GM08714 (cell line): Measurements from ENCODE around the gene VAV2.

Source experiments
- H3K4me3 ChIP-seq: fragments of 200-500 bp; sonication (Bioruptor generic); 2 replicates; pipeline ENCODE4 v1.5.1; 2014; ENCODE audit warnings: mild to moderate bottlenecking, low read length, inconsistent platforms
- ZNF274 ChIP-seq: IDR thresholded peaks from 2 replicates; pipeline ENCODE4 v1.6.1; 2012; ENCODE audit warnings: mild to moderate bottlenecking, low read depth, low read length

The VAV2 gene

DNA sequence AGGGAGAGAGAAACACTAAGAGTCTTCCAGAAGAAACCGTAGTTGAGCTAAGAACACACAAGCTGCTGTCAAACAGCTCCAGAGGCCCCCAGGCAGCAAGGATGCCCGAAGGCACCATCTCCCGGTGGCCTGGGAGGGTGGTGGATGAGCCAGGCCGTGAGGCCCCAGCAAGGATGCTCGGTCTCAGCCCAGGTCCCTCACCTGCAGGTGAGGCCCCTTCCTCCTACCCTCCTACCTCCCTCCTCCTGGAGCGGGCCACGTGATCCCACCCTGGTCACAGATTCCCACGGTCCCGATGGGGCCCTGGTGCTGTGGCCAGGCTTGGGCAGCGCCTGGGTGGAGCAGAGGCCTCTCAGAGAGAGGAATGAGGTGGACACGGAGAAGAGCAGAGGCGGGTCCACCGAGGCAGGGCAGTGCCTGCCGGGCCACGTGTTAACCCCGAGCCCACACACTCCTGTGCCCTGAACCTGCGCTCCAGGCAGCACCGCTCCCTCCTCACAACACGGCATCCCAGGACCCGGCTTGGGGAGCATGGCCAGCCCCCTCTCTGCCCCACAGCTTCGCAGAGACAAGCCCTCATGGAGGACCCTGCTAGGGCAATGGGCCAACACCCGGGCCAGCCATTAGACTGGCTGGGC lies 158.6 kb downstream of the VAV2 start:
- TF ChIP-seq ZNF274 = no peak
- H3K4me3 ChIP-seq = no peak overlapping the region

DNA sequence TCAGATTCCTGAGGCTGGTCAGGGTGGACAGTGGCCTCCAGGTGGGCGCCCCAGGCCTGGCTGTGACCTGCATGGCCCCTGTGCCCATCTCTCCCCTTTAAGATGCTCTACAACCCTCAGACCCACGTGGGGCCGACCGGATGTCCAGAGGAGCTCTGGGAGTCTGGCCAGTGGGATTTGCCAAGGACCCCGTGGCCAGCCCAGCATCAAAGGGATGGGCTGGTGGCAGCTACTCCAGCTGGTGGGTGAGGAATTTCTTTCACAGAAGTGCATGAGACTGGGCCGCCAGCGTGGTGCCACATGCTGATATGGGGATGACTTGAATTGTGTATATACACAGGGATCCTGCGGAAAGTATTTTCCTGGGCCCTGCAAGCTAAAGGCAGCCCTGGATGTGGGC lies 159.2 kb downstream of the VAV2 start:
- no peak for TF ChIP-seq ZNF274

GRCh38 chr9:133830711-133831110 lies 161.4 kb downstream of the VAV2 start:
- TF ChIP-seq ZNF274 = no peak
- H3K4me3 ChIP-seq = no peak overlapping the region

More for the DNA sequence above, 159.2 kb downstream of the VAV2 start:
- H3K4me3 ChIP-seq = no peak overlapping the region

DNA sequence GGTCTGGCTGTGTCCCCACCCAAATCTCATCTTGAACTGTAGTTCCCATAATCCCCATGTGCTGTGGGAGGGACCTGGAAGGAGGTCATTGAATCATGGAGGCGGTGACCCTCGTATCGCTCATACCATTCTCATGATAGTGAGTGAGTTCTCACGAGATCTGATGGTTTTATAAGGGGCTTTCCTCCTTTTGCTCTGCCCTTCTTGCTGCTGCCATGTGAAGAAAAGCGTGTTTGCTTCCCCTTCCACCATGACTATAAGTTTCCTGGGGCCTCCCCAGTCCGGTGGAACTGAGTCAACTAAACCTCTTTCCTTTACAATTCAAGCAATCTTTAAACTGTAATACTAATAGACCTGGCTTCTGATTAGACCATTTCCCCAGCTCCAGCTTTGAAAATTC lies 161.8 kb downstream of the VAV2 start:
- no peak for TF ChIP-seq ZNF274
- H3K4me3 ChIP-seq = no peak overlapping the region

GRCh38 chr9:133828338-133828997 lies 163.7 kb downstream of the VAV2 start:
- TF ChIP-seq ZNF274 = no peak
- H3K4me3 ChIP-seq = no peak overlapping the region

DNA sequence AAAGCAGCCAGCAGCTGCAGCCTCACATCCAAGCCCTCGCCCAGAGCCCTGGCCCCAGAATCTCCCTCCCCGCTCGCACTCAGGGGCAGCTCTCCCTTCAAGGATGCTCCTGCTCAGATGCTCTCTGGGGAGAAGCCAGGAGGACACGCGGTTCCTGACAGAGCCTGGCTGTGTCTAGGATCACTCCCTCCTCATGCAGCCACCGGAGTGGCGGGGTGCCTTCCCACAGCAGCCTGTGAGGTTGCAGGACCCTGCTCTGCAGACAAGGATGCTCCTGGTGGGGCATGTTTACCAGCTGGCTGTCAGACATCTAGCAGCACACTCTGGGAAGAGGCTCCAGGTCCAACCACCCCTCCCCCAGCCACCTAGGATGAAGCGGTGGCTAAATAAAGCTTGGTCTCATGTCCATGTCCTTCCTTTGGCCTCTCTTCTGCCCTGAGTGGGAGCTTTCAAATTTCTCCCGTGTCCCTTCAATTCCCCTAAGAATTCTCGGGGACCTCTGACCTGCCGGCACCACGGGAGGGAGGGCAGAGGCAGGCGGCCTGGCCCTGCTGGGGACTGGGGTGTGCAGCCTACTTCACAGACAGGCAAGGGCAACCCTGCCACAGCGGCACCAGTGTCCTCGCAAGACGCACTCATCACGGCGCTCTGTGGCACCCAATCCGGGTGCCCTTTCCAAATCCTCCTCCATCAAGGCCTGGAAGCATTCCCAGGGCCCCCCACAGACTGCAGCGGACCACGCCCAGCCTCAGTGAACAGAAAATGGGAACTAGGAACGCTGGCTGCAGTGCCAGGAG lies 165.6 kb downstream of the VAV2 start:
- TF ChIP-seq ZNF274 = no peak

DNA sequence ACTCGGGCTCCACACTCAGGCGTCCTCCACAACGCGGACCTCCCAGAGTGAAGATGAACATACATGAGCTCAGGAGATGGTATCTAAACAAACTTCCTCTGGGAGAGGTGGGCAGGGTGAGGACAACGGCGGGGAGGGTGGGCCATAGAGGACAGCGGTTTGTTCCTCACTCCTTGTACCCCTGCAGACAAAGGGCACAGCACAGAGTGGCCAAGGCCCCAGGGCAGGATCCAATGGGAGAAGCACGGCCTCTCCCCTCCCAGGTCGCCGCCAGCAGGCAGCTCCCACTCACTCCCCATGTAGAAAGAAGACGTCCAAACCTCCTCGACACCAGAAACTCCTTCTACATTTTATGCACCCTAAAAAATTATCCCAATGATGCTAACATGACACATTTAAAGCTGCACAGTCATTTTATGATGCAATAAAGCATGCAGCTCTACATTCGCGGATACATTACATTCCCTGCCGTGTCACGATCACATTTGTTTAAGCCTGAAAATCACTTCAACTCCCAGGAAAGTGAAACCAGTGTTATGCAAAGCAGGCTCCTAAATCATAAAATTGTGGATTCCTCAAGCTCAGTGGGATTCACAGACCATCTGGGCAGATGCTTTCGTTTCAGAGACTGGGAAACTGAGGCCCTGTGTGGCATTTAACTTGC lies 166.4 kb downstream of the VAV2 start:
- no peak for TF ChIP-seq ZNF274
- no peak overlapping the region for H3K4me3 ChIP-seq

More for the DNA sequence above, 165.6 kb downstream of the VAV2 start:
- no peak overlapping the region for H3K4me3 ChIP-seq

- no peak for TF ChIP-seq ZNF274
- H3K4me3 ChIP-seq = no peak overlapping the region
These were observed 167.3 kb downstream of the VAV2 start for GRCh38 chr9:133824802-133825186.

GRCh38 chr9:133824106-133824801 lies 167.9 kb downstream of the VAV2 start:
- TF ChIP-seq ZNF274 = no peak

DNA sequence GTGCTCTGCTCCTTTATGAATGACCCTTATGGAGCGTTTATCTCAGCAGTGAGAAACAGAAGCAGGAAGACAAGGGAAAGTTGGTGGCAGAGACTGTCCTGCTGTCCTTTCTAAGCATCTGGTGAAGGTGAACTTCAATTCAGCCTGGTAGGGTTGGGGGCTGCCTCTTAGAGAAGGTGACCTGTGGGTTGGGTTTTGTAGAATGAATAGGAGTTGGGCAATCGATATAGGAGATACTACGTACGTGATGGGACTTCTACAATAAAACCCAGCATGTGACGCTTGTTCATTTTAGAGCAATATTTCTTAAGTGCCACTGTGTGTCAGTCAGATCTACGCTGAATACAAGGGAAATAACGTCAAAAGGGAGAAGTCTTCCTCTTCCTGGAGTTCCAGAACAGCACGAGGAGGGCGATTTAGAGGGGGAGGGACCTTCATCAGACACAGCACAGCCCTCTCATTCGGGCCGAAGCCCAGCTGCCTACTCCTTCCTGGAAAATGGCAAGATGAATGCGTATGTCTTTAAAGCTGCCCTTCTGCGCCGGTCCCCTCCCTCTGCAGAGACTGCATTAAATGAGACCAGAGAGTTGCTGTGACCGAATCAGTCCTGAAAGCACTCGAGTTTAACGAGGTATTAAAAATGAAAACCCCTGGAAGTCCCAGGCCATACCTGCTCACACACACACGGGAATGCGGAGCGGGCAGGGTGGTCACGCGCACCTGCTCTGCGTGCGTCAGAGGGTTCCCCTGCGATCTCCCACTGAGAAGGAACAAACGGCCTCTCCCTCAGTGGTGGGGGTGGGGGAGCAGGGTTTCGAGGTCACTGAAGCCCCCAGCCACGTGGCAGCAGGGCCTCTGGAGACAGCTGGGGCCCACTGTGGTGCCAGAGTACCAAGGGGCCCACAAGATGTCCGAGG lies 168.7 kb downstream of the VAV2 start:
- H3K4me3 ChIP-seq = no peak overlapping the region
- TF ChIP-seq ZNF274 = no peak

More at GRCh38 chr9:133824106-133824801, 167.9 kb downstream of the VAV2 start:
- no peak overlapping the region for H3K4me3 ChIP-seq

DNA sequence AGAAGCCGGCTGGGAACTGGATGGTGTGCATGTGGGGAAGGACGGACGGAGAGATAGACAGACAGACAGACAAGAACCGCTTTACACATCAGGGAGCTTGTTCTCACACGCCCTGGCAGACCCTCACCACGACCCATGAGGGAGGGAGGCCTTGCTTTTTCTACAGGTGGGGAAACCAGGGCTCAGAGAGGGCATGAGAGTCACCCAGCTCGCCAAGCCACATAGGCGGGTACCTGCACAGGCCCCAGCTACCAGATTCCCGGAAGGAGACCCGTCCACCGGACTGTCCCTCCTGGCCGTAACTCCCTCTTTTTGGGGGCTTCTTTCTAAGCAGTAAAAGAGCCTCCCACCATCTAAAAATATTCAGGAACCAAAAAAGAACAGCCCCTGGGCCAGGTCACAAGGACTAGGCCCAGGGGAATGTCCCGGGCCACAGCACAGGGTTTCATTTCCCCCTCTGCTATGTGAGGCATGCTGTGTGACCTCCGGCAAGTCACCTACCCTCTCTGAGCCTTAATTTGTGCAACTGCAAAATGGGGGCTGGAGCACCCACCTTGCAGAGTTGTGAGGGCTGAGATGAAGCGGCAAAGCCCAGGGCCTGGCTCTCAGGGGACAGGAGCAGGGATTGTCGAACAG lies 169.6 kb downstream of the VAV2 start:
- TF ChIP-seq ZNF274 = no peak
- H3K4me3 ChIP-seq = no peak overlapping the region; the same call in 1 of the 2 replicates
